ENCODE results near the gene MMP23B. TPM values are rescaled to one million over a fixed set of nuclear protein-coding genes. Genes with fewer than 3 reads are reported as not detected.
"Not testable (repeated sequence)": the region's sequence is repeated elsewhere in the genome, so short reads cannot be mapped to it uniquely, and the experiment has no call there.

Gene MMP23B
- total RNA-seq, 3 donors from 2014 or later = 7.2 to 8.7 (median 7.4) TPM

DNA sequence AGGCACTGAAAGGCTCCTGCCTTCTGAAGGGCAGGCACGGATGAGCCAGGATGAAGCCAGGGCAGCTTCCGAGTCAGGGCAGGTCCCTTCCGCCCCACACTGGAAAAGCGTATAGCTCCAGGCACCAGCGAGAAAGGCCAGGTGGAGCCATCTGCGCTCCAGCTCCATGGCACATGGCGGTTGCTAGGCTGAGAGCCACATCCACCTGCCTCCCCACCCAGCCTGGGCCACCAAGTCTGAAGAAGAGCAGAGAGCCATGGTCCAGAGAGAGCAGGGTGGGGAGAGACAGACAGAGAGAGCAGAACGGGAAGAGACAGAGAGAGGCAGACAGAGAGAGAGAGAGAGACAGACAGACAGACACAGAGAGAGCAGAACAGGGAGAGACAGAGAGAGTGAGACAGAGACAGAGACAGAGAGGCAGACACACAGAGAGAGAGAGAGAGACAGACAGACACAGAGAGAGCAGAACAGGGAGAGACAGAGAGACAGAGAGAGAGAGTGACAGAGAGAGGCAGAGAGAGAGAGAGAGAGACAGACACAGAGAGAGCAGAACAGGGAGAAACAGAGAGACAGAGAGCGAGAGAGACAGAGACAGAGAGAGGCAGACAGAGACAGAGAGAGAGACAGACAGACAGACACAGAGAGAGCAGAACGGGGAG is 37.2 kb upstream of the MMP23B start:
- TF ChIP-seq CTCF (IDR thresholded peaks at IDR 0.05) = no peak
- Histone ChIP-seq H3K36me3 (ENCODE audit: low read depth) (no peaks in the 10 kb centered on the region), H3K4me1 (ENCODE audit: low read depth) (peaks cover 5% of the 10 kb centered on the region), H3K4me3 (no peak overlapping the region), H3K9me3 (no peaks in the 10 kb centered on the region)
- DNase-seq (no peak), ATAC-seq (peak; percentile 34)
- intact Hi-C loops (cut with DNase I, micrococcal nuclease) = no loop called here

DNA sequence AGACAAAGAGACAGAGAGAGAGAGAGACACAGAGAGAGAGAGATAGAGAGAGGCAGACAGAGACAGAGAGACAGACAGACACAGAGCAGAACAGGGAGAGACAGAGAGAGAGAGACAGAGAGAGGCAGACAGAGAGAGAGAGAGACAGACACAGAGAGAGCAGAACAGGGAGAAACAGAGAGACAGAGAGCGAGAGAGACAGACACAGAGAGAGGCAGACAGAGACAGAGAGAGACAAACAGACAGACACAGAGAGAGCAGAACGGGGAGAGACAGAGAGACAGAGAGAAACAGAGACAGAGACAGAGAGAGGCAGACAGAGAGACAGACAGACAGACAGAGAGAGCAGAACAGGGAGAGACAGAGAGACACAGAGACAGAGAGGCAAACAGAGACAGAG is 36.6 kb upstream of the MMP23B start:
- intact Hi-C loops (cut with DNase I, micrococcal nuclease); ATAC-seq: not testable (repeated sequence)

GRCh38 chr1:1596493-1597274 is 35.3 kb upstream of the MMP23B start:
- TF ChIP-seq CTCF (IDR thresholded peaks at IDR 0.05) = no peak
- Histone ChIP-seq H3K4me1 (ENCODE audit: low read depth) (peaks cover 12% of the 10 kb centered on the region), H3K4me3 (no peak overlapping the region), H3K9me3 (no peaks in the 10 kb centered on the region), H3K36me3 (ENCODE audit: low read depth) (no peaks in the 10 kb centered on the region)
- intact Hi-C loops (cut with DNase I, micrococcal nuclease) = no loop called here
- DNase-seq (peak in 1 of 3 donors; percentile 37), ATAC-seq (no peak)

More for the DNA sequence above, 36.6 kb upstream of the MMP23B start:
- not testable (repeated sequence) for H3K4me3 ChIP-seq; DNase-seq; H3K9me3 ChIP-seq; H3K36me3 ChIP-seq (ENCODE audit: low read depth); H3K4me1 ChIP-seq (ENCODE audit: low read depth)

GRCh38 chr1:1597275-1597930 is 34.6 kb upstream of the MMP23B start:
- Histone ChIP-seq H3K4me1 (ENCODE audit: low read depth) (peaks cover 12% of the 10 kb centered on the region), H3K36me3 (ENCODE audit: low read depth) (no peaks in the 10 kb centered on the region), H3K9me3 (no peaks in the 10 kb centered on the region), H3K4me3 (no peak overlapping the region)
- ATAC-seq = peak; percentile 52
- intact Hi-C loops (cut with DNase I, micrococcal nuclease) = no loop called here
- peak in 1 of 3 donors; percentile 43 for DNase-seq
- TF ChIP-seq CTCF (IDR thresholded peaks at IDR 0.05) = peak; percentile 11

- Histone ChIP-seq H3K9me3 (no peaks in the 10 kb centered on the region), H3K4me3 (no peak overlapping the region), H3K4me1 (ENCODE audit: low read depth) (peaks cover 12% of the 10 kb centered on the region), H3K36me3 (ENCODE audit: low read depth) (no peaks in the 10 kb centered on the region)
- ATAC-seq = no peak
- TF ChIP-seq CTCF (IDR thresholded peaks at IDR 0.05) = no peak
- intact Hi-C loops (cut with DNase I, micrococcal nuclease) = no loop called here
- peak in 1 of 3 donors; percentile 49 for DNase-seq
Observed at GRCh38 chr1:1598051-1598719, 33.8 kb upstream of the MMP23B start.
